Skin of body (tissue), 2 donors: ENCODE data around the gene DPP6. TPM values are rescaled to one million over a fixed set of nuclear protein-coding genes. Genes with fewer than 3 reads are reported as not detected.
A peak's percentile ranks its signal among the peaks of the same experiment; 100 is the strongest.

Experiments
- DNase-seq: peaks from one replicate; lab custom pipeline; 2025; lab: John Stamatoyannopoulos, UW
- total RNA-seq: library from RNA; depleted of rRNA; stranded (reverse); fragments of >200 nt; gene quantifications from one replicate; pipeline ENCODE4 v1.2.3, GENCODE V29; 2014

DPP6 gene
- total RNA-seq, 1 donor from 2014 or later, result 2.0 TPM

GRCh38 chr7:154584352-154585252, 532.4 kb downstream of the DPP6 start:
- no peak for DNase-seq

DNA sequence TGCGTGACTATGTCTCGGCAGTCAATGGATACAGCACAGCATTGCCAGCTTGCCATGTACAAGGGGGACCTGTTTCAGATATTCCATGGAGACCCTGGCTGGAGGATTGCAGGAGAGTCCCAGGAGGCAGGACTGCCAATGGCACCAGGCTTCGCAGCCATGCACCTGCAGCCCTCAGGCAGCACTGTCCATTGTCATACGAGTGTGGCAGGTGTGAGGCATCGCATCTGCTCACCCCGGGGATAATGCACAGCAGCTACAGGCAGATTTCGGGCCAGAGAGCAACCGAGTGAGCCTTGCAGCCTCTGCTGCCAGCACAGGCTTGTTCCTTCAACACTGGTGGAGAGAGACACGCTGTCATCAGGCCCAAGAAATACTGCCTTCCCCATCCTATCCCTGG, 535.6 kb downstream of the DPP6 start:
- no peak for DNase-seq

- peak; percentile 48 for DNase-seq
Observed at GRCh38 chr7:154591544-154591943, 539.3 kb downstream of the DPP6 start.

DNA sequence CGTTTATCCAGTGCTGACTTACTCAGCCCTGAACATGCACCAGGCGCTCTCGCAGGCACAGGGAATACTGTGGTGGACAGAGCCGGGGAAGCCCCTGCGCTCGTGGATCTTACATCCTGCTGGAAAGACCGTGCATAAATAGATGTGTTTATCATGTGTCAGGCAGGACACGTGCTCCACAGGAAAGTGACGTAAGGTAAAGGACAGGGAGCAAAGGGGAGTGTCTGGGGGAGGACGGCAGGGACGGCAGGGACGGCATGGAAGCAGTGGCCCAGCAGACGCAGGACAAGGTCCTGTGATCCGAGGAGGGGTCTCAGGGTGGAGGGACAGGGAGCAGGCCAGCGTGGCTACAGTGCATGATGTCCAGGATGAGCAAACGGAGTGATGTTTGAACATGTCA, 540.2 kb downstream of the DPP6 start:
- no peak for DNase-seq

- no peak for DNase-seq
Observed at GRCh38 chr7:154598396-154598795, 546.2 kb downstream of the DPP6 start.

DNA sequence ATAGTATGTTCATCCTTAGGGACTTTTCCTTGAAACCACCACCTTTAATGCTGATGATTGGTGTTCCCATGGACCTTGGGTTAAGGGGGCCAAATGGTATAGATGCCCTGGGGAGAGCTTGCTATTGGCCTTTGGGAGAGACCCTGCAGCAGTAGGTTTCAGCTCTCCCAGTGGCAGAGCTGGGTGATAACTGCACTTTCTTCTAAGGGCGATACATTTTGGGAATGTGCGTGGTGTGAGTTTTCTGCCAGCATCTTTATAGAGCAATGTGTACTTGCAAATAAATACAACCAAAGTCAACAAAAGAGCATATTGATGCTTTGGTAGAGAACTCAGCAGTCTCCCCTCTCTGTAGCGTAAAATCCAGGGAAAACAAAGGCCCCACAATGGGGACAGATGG, 546.7 kb downstream of the DPP6 start:
- no peak for DNase-seq

GRCh38 chr7:154610903-154611302, 558.7 kb downstream of the DPP6 start:
- no peak for DNase-seq

DNA sequence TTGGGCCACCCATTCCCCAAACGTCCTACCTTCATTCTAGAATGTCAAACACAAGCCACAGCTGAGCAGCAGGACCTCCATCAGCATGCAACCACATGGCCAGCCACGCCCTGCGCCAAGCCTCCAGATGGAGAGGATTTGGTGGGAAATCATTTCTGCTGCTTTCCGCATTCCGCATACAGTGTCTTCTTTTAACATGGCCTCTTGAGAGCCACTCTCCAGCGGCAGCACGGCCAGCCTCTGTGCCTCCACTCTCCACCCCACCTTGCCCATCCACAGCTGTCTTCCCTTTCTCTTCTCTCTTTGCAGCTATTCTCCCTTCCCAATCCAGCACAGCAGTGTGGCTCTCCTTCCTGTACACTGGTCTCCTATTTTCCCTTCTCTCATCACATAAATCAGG, 561.6 kb downstream of the DPP6 start:
- no peak for DNase-seq

DNA sequence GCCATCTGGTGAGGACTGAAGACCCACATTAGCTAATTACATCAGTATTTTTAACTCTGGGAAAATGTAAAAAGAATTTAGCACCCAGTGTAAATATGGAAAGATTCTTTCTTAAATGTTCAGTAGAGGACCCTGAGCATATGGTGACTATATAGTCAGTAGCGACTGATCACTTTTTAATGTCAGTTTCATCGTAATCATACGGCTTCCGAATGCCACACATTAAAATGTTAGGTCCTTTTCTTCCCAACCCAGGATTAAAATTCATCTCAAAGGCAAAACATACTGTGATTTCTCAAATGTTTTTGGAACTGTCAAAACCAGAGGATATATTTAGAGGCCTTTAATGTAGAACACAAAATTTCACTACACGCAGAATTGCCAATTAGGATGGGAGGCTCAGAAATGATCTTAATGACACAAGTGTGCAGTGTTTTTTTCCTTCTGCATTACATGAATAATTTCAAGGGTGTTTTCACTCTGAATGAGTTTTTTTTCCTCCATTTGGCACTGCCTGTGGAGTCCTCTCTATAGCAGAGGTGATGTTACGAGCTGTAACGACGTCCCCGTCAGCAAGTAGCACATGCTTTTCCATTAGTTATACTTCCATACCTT, 568.0 kb downstream of the DPP6 start:
- no peak for DNase-seq

GRCh38 chr7:154623399-154623798, 571.2 kb downstream of the DPP6 start:
- DNase-seq, result no peak

DNA sequence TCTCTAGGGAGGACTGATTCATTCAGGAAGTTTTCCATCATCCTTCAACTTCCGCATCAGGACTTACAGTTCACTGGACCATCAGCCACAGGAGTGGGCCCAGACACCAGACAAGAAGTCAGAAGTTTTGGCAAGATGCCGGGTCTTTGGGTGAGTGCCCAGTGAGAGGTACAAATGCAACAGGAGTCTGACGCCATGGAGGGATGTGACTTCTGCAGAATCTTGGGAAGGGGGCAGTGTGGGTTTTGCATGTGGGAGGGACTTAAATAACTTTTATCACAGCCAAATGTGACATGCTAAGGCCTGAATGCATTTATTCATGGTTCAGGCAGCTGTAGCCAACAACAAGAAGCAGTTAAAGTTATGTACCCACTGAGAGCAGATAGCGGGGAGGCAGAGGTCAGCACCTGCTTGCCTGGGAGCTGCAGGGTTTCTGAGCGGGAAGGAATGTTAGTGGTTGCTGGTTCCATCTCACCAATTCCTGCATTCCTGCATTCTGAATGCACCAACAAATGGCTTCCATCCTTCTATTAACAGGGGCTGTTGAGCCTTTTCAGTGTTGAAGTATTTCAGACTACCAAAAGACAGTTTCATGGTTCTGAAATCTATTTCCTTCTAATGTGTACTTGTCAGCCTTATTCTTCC, 575.6 kb downstream of the DPP6 start:
- DNase-seq, result no peak

- no peak for DNase-seq
Observed at GRCh38 chr7:154628556-154628955, 576.4 kb downstream of the DPP6 start.

- DNase-seq, result no peak
Observed at GRCh38 chr7:154631162-154631561, 579.0 kb downstream of the DPP6 start.

- no peak for DNase-seq
Observed at GRCh38 chr7:154633641-154634040, 581.4 kb downstream of the DPP6 start.

DNA sequence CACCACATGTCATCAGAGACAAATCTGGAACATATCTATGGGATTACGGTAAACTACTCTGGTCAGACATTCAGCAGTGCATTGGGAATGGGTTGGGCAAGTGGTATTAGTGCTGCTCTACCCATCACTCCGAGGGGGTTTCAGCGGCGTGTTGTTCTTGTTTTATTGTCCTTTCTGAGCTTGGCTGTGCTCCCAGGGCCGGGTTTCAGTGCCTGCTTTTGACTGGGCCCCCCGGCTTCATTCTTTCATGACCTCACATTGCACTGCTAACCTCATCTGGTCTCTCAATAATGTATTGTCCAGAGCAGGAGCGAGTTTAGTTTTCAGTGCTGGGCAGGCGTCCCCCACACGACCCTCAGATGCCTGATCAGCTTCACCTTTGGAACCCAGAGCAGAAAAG, 586.1 kb downstream of the DPP6 start:
- no peak for DNase-seq

DNA sequence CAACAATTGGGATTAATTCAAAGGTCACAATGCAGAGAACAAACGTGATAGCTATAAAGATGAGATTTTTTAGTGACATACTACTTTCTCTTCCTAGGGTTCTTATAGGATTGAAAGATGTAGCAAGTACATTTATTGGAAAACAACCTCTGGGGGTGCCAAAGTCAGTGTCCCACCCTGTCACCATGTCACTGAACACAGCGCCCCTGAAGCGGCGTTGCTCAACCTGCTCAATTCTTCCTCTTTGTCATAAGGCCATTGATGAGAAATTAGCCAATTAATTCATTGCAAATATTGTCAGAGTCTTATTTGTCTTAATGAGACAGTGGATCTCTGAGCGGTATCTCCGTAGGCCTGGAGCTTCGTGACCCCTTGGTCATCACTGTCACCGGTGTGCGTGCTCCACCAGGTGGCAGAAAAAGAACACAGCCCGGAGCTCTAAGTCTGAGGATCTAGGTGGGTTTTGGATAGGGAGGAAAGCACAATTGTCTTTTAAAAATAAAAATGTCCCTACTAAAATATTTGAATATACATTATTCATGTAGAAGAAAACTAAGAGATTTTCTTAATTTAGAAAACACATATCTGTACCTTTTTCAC, 588.2 kb downstream of the DPP6 start:
- DNase-seq, result no peak

DNA sequence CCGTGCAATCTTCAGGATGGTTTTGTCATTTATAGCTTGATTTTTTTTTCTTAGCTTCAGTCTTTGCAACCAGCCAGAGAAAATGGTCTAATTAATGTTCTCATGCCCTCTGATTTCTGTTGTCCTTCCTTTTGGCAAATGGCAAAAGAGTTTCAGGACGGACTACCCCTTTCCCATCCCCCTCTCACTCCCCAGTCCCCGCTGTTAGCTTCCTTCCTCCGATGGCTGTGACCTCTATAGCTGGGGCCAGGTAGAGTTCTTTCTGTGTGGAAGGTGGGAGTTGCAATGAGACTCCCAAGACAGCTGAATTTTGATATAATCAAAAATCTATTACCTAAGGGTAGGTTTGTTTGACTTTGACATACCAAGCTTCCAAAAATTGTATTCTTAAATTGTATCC, 588.7 kb downstream of the DPP6 start:
- DNase-seq, result no peak

DNA sequence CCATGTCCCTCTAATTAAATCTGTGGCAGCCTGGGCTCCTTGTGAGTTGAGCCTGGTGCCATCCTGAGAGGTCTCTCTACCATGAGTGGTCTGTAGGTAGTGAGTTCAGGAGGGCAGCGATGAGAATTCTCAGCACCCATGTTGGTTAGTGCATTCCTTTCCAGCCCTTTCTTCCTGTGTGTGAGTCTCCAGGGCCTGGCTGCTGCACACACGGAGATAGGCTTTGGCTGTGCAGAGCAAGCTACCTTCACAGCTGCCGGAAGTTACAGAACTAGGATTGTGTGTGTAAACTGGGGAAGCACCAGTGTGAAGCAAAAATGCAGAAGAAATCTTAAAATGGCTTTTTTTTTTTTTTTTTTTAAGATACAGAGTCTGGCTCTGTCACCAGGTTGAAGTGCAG, 592.2 kb downstream of the DPP6 start:
- no peak for DNase-seq

GRCh38 chr7:154646126-154647013, 594.2 kb downstream of the DPP6 start:
- DNase-seq, result no peak

DNA sequence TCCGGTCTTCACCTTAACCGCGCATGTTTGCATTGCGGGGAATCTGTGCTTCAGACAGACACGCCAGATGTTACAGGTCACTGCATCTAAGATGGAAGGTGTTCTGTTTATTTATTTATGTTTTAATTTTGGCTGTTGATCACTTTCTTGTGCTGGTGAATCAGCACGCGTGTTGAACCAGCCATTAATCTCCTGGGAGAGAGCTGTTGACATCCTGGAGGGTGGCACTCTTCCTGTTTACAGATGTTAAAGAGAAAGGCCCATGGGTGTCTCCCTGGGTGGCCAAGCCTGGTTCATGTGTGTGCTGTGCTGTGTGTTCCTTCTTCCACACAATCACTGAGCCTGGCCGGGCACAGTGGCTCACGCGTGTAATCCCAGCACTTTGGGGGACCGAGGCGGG, 595.4 kb downstream of the DPP6 start:
- no peak for DNase-seq

DNA sequence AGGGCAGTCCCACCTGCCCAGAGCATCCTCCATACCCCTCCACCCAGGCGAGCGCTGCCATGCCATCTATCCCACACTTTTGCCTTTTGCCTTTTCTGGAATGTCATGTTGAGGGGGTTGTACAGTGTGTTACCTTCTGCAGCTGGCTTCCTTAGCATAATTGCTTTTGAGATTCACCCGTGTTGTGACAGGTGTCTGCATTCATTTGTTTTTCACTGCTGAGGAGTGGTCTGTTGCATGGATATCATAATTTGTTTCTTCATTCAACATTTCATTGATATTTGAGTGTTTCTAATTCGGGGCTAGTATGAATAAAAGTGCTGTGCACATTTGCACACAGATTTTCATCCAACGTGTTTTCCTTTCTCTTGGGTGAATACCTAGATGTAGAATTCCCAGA, 596.8 kb downstream of the DPP6 start:
- DNase-seq, result no peak
